PFSK-1 (cell line): ENCODE measurements around the gene PLXNA1.

Source experiments
- REST ChIP-seq, 2 experiments: IDR thresholded peaks; 2 replicates each; pipeline versions ENCODE4 v1.6.1 to v1.8.0; 2011 to 2012; ENCODE audit warnings: low read depth in 2 of 2, low read length in 2 of 2, control low read depth in 1 of 2, inconsistent platforms in 1 of 2, mild to moderate bottlenecking in 1 of 2, moderate library complexity in 1 of 2; ENCODE audit not compliant: insufficient read depth in 1 of 2
- SIN3A ChIP-seq: IDR thresholded peaks from 2 replicates; pipeline ENCODE4 v1.6.1; 2012; ENCODE audit warnings: mild to moderate bottlenecking, low read length, moderate library complexity, borderline replicate concordance; ENCODE audit not compliant: insufficient read depth

GRCh38 chr3:126976906-126977305 lies 6.0 kb upstream of the PLXNA1 start:
- TF ChIP-seq SIN3A = no peak
- no peak for TF ChIP-seq REST (IDR thresholded peaks at IDR 0.05; ENCODE audit: insufficient read depth in 1 of 2, low read depth in 2 of 2, low read length in 2 of 2)
